Ishikawa (cell line): ENCODE results near the gene PARP1.

ENCODE experiments used
- CEBPB ChIP-seq: IDR thresholded peaks from 2 replicates; pipeline ENCODE4 v1.6.1; 2012
- CREB1 ChIP-seq: IDR thresholded peaks from 2 replicates; pipeline ENCODE4 v1.6.1; 2012; ENCODE audit warnings: low read depth
- EGR1 ChIP-seq: IDR thresholded peaks from 2 replicates; pipeline ENCODE4 v1.6.1; 2012
- EP300 ChIP-seq: IDR thresholded peaks from 2 replicates; pipeline ENCODE4 v1.6.1; 2012; ENCODE audit warnings: borderline replicate concordance
- FOXM1 ChIP-seq: IDR thresholded peaks from 2 replicates; pipeline ENCODE4 v1.6.1; 2012; ENCODE audit warnings: low read depth, borderline replicate concordance
- MAX ChIP-seq: IDR thresholded peaks from 2 replicates; pipeline ENCODE4 v1.6.1; 2012
- NFIC ChIP-seq: IDR thresholded peaks from 2 replicates; pipeline ENCODE4 v1.6.1; 2012
- RAD21 ChIP-seq: IDR thresholded peaks from 2 replicates; pipeline ENCODE4 v1.6.1; 2012; ENCODE audit warnings: low read depth
- REST ChIP-seq: IDR thresholded peaks from 2 replicates; pipeline ENCODE4 v1.6.1; 2012; ENCODE audit warnings: low read depth, mild to moderate bottlenecking
- TAF1 ChIP-seq: IDR thresholded peaks from 2 replicates; pipeline ENCODE4 v1.6.1; 2012; ENCODE audit warnings: low read depth, mild to moderate bottlenecking
- TCF12 ChIP-seq: IDR thresholded peaks from 2 replicates; pipeline ENCODE4 v1.6.1; 2012; ENCODE audit warnings: low read depth
- TEAD4 ChIP-seq: IDR thresholded peaks from 2 replicates; pipeline ENCODE4 v1.6.1; 2012
- USF1 ChIP-seq: IDR thresholded peaks from 2 replicates; pipeline ENCODE4 v1.6.1; 2012
- YY1 ChIP-seq: IDR thresholded peaks from 2 replicates; pipeline ENCODE4 v1.6.1; 2012; ENCODE audit warnings: low read depth
- ZBTB7A ChIP-seq: IDR thresholded peaks from 2 replicates; pipeline ENCODE4 v1.6.1; 2012; ENCODE audit warnings: low read depth

The PARP1 gene

GRCh38 chr1:226384040-226384439 lies 23.9 kb downstream of the PARP1 start:
- no peak for TF ChIP-seq NFIC
- no peak for TF ChIP-seq EP300
- TF ChIP-seq CEBPB = no peak
- TF ChIP-seq RAD21 = no peak
- TF ChIP-seq USF1 = no peak
- no peak for TF ChIP-seq FOXM1
- TF ChIP-seq TCF12 = no peak
- TF ChIP-seq MAX = no peak
- no peak for TF ChIP-seq YY1
- no peak for TF ChIP-seq CREB1
- TF ChIP-seq TAF1 = no peak
- no peak for TF ChIP-seq TEAD4
- no peak for TF ChIP-seq ZBTB7A
- TF ChIP-seq REST = no peak
- TF ChIP-seq EGR1 = no peak

DNA sequence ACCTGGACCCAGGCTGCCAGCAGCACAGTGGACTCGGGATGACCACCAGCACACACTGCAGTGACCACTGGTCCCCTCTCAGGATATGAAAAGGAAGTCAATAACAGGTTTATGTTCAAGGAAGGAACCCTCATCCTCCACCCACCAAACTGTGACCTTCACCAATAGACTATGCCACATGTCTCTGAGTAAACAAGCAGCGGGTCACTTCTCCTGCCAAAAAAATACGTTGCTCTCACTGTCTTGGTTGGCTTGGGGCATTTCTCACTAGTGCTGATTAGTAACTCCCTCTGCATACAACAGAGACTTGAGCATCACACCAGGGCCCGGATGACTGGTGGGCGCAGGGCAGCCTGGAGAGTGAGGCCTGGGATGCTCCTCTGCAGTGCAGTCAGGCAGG lies 25.9 kb downstream of the PARP1 start:
- no peak for TF ChIP-seq REST
- no peak for TF ChIP-seq ZBTB7A
- no peak for TF ChIP-seq USF1

DNA sequence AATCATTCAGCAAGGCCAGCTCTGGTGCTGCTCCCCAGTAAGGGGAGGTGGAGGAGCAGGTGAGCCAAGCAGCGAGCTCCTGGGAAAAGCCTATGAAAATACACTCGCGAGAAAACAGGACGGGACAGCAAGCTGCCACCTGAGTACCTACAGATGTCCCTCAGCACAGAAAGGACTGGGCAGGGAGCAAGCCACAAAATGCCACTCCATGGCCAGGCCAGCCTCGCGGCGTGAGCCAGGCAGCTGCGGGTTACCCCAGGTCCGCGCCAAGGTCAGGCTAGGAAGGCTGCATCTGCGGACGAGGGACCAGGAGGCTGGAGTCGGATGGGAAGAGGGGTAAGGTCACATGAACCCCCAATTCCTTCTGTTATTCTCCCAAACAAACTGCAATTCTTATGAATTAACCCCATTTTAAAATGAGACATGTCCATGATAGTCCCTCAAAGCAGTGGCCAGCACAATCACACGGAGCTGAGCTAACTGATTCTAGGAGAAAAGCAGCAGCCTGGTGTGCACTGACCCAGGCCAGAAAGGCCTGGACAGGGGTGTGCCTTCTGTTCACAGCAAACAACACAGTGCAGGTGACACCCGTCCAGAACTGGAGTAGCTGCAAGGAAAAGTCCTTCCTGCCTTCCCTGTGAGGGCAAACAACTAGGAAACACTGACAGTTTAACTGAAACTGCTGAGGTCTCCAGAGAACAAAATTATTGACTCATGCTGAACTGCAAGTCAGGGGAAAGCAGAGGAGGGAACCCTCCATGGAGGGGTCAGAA lies 26.5 kb downstream of the PARP1 start:
- TF ChIP-seq NFIC (no peak), TEAD4 (no peak), EP300 (no peak), TAF1 (no peak), USF1 (no peak), EGR1 (no peak), TCF12 (no peak), FOXM1 (no peak), YY1 (no peak), REST (no peak), RAD21 (no peak), CREB1 (no peak), ZBTB7A (no peak), MAX (no peak), CEBPB (no peak)

- no peak for TF ChIP-seq CEBPB
- TF ChIP-seq TCF12 = no peak
- TF ChIP-seq TEAD4 = no peak
These were observed 29.8 kb downstream of the PARP1 start for GRCh38 chr1:226378071-226378470.
